Mammary epithelial cell (primary cell): ENCODE results near the gene MAP3K14.

ENCODE experiments used
- EZH2 ChIP-seq: IDR thresholded peaks from 2 replicates; pipeline ENCODE4 v1.6.1; 2012; ENCODE audit warnings: low read length, inconsistent platforms, borderline replicate concordance
- TF ChIP-seq, protein P1 (sequence below), 2 donors: IDR thresholded peaks in 1 of 2; conservative IDR thresholded peaks in 1 of 2; 2 replicates each; pipeline ENCODE4 v1.5.1; 2011 to 2012; ENCODE audit warnings: inconsistent platforms in 2 of 2, low read length in 2 of 2, mild to moderate bottlenecking in 2 of 2, control low read depth in 1 of 2, low read depth in 1 of 2; ENCODE audit not compliant: insufficient read depth in 1 of 2; ENCODE audit errors: extremely low read depth in 1 of 2

- TF ChIP-seq, protein P1, sequence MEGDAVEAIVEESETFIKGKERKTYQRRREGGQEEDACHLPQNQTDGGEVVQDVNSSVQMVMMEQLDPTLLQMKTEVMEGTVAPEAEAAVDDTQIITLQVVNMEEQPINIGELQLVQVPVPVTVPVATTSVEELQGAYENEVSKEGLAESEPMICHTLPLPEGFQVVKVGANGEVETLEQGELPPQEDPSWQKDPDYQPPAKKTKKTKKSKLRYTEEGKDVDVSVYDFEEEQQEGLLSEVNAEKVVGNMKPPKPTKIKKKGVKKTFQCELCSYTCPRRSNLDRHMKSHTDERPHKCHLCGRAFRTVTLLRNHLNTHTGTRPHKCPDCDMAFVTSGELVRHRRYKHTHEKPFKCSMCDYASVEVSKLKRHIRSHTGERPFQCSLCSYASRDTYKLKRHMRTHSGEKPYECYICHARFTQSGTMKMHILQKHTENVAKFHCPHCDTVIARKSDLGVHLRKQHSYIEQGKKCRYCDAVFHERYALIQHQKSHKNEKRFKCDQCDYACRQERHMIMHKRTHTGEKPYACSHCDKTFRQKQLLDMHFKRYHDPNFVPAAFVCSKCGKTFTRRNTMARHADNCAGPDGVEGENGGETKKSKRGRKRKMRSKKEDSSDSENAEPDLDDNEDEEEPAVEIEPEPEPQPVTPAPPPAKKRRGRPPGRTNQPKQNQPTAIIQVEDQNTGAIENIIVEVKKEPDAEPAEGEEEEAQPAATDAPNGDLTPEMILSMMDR (conservative IDR thresholded peaks at IDR 0.05 in 1 of 2, IDR thresholded peaks at IDR 0.05 in 1 of 2; ENCODE audit: extremely low read depth in 1 of 2, insufficient read depth in 1 of 2, low read depth in 1 of 2, low read length in 2 of 2): no peak
- TF ChIP-seq EZH2: no peak
These were observed 78.6 kb downstream of the MAP3K14 start for GRCh38 chr17:45238155-45238774.
